WI38 (cell line): ENCODE measurements around the gene BET1L.
"Not testable (repeated sequence)": the region's sequence is repeated elsewhere in the genome, so short reads cannot be mapped to it uniquely, and the experiment has no call there.

Experiments
- H3K4me3 ChIP-seq: 2 replicates; pipeline ENCODE4 v1.5.1; 2011; ENCODE audit warnings: low read depth, mild to moderate bottlenecking, control low read depth, low read length
- CTCF ChIP-seq: IDR thresholded peaks from 2 replicates; pipeline ENCODE4 v1.5.1; 2012; ENCODE audit warnings: low read depth, mild to moderate bottlenecking, control low read depth, low read length

Gene BET1L

GRCh38 chr11:199782-200181, 7.4 kb downstream of the BET1L start:
- TF ChIP-seq CTCF: no peak
- H3K4me3 ChIP-seq: no peak overlapping the region

GRCh38 chr11:199004-199581, 8.1 kb downstream of the BET1L start:
- TF ChIP-seq CTCF: no peak
- no peak overlapping the region for H3K4me3 ChIP-seq

GRCh38 chr11:198236-198806, 8.9 kb downstream of the BET1L start:
- TF ChIP-seq CTCF: no peak
- H3K4me3 ChIP-seq: no peak overlapping the region

GRCh38 chr11:197741-198235, 9.4 kb downstream of the BET1L start:
- H3K4me3 ChIP-seq: no peak overlapping the region
- TF ChIP-seq CTCF: no peak

GRCh38 chr11:196786-197731, 10.1 kb downstream of the BET1L start:
- TF ChIP-seq CTCF: no peak
- H3K4me3 ChIP-seq: no peak overlapping the region

GRCh38 chr11:193481-193880, 13.7 kb downstream of the BET1L start:
- not testable (repeated sequence) for H3K4me3 ChIP-seq

GRCh38 chr11:192674-193128, 14.5 kb downstream of the BET1L start, which contains the start of gene SCGB1C1:
Gene SCGB1C1, plus strand, starts transcription at chr11:193078. Its CDS starts 22 bp downstream, at chr11:193100.
- H3K4me3 ChIP-seq: not testable (repeated sequence)

- not testable (repeated sequence) for H3K4me3 ChIP-seq
Observed at GRCh38 chr11:191490-192478, 15.4 kb downstream of the BET1L start.

- not testable (repeated sequence) for H3K4me3 ChIP-seq
Observed at GRCh38 chr11:190546-190945, 16.7 kb downstream of the BET1L start.
